ENCODE results near the gene BCAR3. TPM values are rescaled to one million over a fixed set of nuclear protein-coding genes. Genes with fewer than 3 reads are reported as not detected.
"Not testable (repeated sequence)": the region's sequence is repeated elsewhere in the genome, so short reads cannot be mapped to it uniquely, and the experiment has no call there.

BCAR3 gene
- total RNA-seq, 2 donors from 2014 or later = 7.9 to 10.9 TPM

DNA sequence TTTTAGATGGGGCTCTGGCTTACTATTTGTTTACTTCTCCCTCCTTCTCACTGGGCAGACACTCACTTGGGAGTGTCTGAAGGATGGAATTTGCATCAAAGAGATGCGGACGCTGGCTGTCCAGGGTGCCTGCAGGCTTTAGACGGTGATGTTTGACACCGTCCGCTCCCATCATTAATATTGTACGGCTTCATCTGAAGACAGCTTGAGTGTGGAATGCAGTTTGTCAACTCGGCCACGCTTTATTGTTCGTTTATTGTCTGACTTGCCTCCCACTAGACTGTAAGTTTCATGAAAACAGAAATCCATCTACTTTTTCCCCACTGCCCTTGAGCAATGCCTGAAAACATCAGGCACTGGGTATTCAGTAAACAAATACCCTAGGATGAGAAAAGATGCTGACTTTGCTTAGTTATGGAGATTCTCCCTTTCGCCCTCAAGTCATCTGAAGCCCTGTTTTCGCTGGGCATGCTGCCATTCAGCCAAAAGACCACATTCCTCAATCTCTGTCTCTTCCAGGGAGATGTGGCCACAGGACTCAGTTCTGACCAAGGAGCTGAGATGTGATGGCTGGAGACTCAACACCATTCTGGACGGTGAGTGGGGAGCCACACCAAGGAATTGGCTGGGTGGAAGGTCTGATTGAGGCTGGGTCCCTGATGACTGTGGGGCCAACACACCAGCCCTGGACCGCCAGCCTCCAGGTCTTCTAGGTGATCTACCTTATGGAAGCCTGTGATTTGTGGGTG is 87.6 kb downstream of the BCAR3 start:
- DNase-seq (peak in 1 of 4 donors; percentile 3), ATAC-seq (no peak)
- Histone ChIP-seq H3K9me3 (no peaks in the 10 kb centered on the region), H3K4me3 (no peak overlapping the region), H3K4me1 (peaks cover 43% of the 10 kb centered on the region), H3K27ac (peak overlapping the region; percentile 3 to 92 (median 84)), H3K36me3 (replicated peaks in 1 of 2; ENCODE audit: insufficient read depth in 1 of 2, low read depth in 2 of 2) (no peaks in the 10 kb centered on the region), H3K27me3 (no peaks in the 10 kb centered on the region)
- 73 to 80% methylated on average over 13 of the region's 13 CpGs for WGBS, 2 donors
- TF ChIP-seq, protein P1, sequence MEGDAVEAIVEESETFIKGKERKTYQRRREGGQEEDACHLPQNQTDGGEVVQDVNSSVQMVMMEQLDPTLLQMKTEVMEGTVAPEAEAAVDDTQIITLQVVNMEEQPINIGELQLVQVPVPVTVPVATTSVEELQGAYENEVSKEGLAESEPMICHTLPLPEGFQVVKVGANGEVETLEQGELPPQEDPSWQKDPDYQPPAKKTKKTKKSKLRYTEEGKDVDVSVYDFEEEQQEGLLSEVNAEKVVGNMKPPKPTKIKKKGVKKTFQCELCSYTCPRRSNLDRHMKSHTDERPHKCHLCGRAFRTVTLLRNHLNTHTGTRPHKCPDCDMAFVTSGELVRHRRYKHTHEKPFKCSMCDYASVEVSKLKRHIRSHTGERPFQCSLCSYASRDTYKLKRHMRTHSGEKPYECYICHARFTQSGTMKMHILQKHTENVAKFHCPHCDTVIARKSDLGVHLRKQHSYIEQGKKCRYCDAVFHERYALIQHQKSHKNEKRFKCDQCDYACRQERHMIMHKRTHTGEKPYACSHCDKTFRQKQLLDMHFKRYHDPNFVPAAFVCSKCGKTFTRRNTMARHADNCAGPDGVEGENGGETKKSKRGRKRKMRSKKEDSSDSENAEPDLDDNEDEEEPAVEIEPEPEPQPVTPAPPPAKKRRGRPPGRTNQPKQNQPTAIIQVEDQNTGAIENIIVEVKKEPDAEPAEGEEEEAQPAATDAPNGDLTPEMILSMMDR (IDR thresholded peaks at IDR 0.05) = no peak
- TF ChIP-seq POLR2A (IDR thresholded peaks at IDR 0.05) = no peak
- intact Hi-C loops (cut with DNase I) = no loop called here

DNA sequence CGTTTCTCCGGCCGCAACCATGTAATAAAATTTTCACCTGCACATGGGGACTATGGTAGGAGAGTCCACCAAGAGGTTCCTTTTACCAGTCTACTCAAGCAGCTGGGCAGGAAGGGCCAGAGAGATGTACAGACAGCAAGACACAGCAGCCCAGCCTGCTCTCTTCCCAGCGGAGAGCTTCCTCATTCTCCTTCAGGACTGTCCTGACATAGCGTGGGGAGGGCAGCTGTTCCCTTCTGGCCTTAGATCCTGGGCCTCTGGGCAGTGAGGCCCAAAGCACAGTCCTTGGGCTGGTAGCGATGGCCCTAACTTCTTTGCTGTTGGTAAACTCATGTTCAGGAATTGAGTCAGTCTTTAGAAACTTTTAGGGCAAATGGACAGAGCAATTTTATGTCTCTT is 89.1 kb downstream of the BCAR3 start:
- no peak for ATAC-seq
- no peak overlapping the region for H3K4me3 ChIP-seq
- no peaks in the 10 kb centered on the region for H3K9me3 ChIP-seq
- no peaks in the 10 kb centered on the region for H3K36me3 ChIP-seq (replicated peaks in 1 of 2; ENCODE audit: insufficient read depth in 1 of 2, low read depth in 2 of 2)
- H3K27ac ChIP-seq = peak overlapping the region; percentile 78 to 95 (median 92)
- intact Hi-C loops (cut with DNase I) = no loop called here
- WGBS, 2 donors = 37 to 38% methylated on average over 4 to 6 of the region's 6 CpGs
- peaks cover 39% of the 10 kb centered on the region for H3K4me1 ChIP-seq
- TF ChIP-seq POLR2A (IDR thresholded peaks at IDR 0.05) = no peak
- TF ChIP-seq, protein P1 (IDR thresholded peaks at IDR 0.05) = no peak
- DNase-seq = no peak
- H3K27me3 ChIP-seq = no peaks in the 10 kb centered on the region

DNA sequence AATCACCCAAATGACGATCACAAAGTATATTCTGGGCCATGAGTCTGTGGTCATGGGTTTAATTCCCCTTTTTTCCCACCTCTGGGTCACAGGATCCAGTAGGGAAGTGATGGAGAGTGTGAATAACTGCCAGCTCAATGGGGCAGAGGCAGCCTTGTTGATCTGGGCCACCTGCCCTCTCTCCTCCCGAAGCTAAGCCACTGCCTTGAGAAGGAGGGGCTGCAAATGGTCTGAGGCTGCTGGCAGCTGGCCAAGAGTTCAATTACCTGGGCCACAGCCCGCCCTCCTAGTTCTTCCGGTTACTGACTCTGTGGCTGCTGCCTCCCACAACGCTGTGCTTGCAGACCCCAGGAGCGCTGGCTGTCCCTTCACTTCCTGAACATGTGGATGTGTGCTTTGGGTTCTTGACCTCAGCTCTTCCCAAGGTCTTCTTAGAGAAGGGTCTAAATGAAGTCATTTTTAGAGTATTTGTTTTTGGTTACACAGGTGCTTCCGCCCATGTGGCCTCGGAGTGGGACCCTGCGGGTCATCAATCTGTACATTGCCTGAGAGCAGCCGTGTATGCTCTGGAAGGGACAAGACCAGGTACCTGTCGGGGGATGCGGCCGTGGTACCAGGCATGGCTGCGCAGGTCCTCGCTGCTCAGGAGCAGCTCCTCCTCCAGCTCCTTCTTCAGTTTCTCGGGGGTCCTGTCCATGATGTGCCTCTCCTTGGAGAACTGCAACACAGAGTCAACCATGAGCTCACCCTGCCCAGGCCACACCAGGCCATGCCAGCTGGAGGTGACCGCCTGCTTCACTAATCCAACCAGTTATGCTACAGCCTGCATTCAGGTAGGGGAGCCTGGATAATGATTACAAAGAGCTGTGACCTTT is 89.7 kb downstream of the BCAR3 start:
- DNase-seq (peak; percentile 84 to 94 (median 92)), ATAC-seq (peak; percentile 77)
- peak overlapping the region; percentile 78 to 95 (median 92) for H3K27ac ChIP-seq
- no peaks in the 10 kb centered on the region for H3K36me3 ChIP-seq (replicated peaks in 1 of 2; ENCODE audit: insufficient read depth in 1 of 2, low read depth in 2 of 2)
- H3K4me1 ChIP-seq = peaks cover 37% of the 10 kb centered on the region
- TF ChIP-seq, protein P1 (IDR thresholded peaks at IDR 0.05) = no peak
- peak in 2 of 3 donors; percentile 38 to 43 for TF ChIP-seq POLR2A (IDR thresholded peaks at IDR 0.05)
- no peaks in the 10 kb centered on the region for H3K9me3 ChIP-seq
- H3K4me3 ChIP-seq = no peak overlapping the region
- no peaks in the 10 kb centered on the region for H3K27me3 ChIP-seq
- intact Hi-C loops (cut with DNase I) = no loop called here
- 37 to 41% methylated on average over 17 of the region's 17 CpGs for WGBS, 2 donors

DNA sequence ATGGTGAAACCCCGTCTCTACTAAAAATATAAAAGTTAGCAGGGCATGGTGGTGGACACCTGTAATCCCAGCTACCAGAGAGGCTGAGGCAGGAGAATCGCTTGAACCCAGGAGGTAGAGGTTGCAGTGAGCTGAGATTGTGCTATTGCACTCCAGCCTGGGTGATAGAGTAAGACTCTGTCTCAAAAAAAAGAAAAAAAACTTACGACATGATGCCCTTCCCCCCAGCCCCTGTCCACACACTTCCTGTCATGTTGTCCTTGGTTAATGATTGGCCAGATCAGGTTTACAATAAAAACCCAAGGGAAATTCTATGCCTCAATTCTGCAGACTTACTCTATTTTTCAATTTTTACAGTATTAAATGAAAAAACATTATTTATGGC is 90.4 kb downstream of the BCAR3 start:
- ATAC-seq (peak; percentile 50), DNase-seq (peak; percentile 36 to 61 (median 54))
- Histone ChIP-seq H3K4me1 (peaks cover 37% of the 10 kb centered on the region), H3K27ac (peak overlapping the region; percentile 78 to 95 (median 92))
- WGBS, 2 donors = 43 to 44% methylated on average over 3 of the region's 3 CpGs
- intact Hi-C loops (cut with DNase I); H3K27me3 ChIP-seq; H3K36me3 ChIP-seq (replicated peaks in 1 of 2; ENCODE audit: insufficient read depth in 1 of 2, low read depth in 2 of 2); H3K9me3 ChIP-seq; H3K4me3 ChIP-seq: not testable (repeated sequence)

DNA sequence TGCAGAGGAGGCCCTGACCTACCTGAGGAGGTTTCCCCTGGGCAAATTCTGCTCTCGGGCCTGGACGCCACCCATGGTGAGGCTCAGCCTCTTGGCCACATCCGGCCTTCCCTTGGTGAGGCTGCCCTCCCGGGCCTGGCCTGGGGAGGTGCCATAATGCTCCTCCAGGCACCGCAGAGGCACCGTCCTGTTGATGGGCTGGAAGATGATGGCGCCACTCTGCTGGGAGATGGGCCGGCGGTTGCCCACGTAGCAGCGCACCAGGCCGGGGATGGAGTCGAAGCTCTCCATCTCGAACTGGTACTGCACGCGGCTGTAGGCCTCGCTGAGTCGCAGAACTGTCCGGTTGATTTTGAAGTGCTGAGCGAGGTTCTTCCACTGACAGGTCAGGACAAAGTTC is 92.7 kb downstream of the BCAR3 start:
- intact Hi-C loops (cut with DNase I) = no loop called here
- Histone ChIP-seq H3K36me3 (replicated peaks in 1 of 2; ENCODE audit: insufficient read depth in 1 of 2, low read depth in 2 of 2) (no peaks in the 10 kb centered on the region), H3K4me3 (no peak overlapping the region), H3K9me3 (no peaks in the 10 kb centered on the region), H3K4me1 (peaks cover 49% of the 10 kb centered on the region), H3K27ac (no peak overlapping the region), H3K27me3 (no peaks in the 10 kb centered on the region)
- ATAC-seq (no peak), DNase-seq (no peak)
- WGBS, 2 donors = 96 to 97% methylated on average over 17 to 20 of the region's 20 CpGs
- TF ChIP-seq, protein P1 (IDR thresholded peaks at IDR 0.05) = no peak
- no peak for TF ChIP-seq POLR2A (IDR thresholded peaks at IDR 0.05)
